ENCODE data around the gene PRXL2B.

GRCh38 chr1:2542246-2542915 lies 44.2 kb upstream of the PRXL2B start:
- TF ChIP-seq POLR2A (IDR thresholded peaks at IDR 0.05) (no peak), CTCF (IDR thresholded peaks at IDR 0.05) (no peak)
